H1 (cell line): ENCODE measurements around the gene IFI27L1. TPM values are rescaled to one million over a fixed set of nuclear protein-coding genes. Genes with fewer than 3 reads are reported as not detected.

ENCODE experiments used
- HDAC2 ChIP-seq, 2 experiments: fragments of 300-600 bp in 1 of 2; sonication (generic) in 1 of 2; IDR thresholded peaks; 2 replicates each; pipeline ENCODE4 v1.6.1; 2011 to 2012; ENCODE audit warnings: low read depth in 2 of 2, low read length in 2 of 2, mild to moderate bottlenecking in 2 of 2, moderate library complexity in 2 of 2, borderline replicate concordance in 1 of 2, inconsistent platforms in 1 of 2
- SIRT6 ChIP-seq: IDR thresholded peaks from one replicate; pipeline ENCODE4 v1.7.1; 2012; ENCODE audit warnings: low read length, inconsistent platforms
- TEAD4 ChIP-seq: IDR thresholded peaks from 2 replicates; pipeline ENCODE4 v1.6.1; 2012; ENCODE audit warnings: low read depth, low read length, inconsistent platforms, mixed read lengths
- polyA plus RNA-seq, 7 experiments: library from polyadenylated mRNA; depleted of rRNA in 3 of 7; stranded (reverse) in 5 of 7; unstranded in 2 of 7; fragments of >200 nt in 5 of 7; fragments of 200-250 nt in 2 of 7; gene quantifications; 1 replicate in 5 of 7; 2 replicates in 1 of 7; 4 replicates in 1 of 7; pipeline versions ENCODE4 v1.2.1 to v1.2.3, GENCODE V29; 2011 to 2013; ENCODE audit warnings: missing spikeins in 2 of 7, mixed read lengths in 2 of 7
- total RNA-seq: library from RNA; stranded (reverse); fragmentation: NEBNext Ultra II Directional; extraction: Animal tissue kit (Norgen Biotek cat#: 25700); gene quantifications from 2 replicates; pipeline ENCODE4 v1.2.1, GENCODE V29; 2021

Gene IFI27L1
- total and polyA plus RNA-seq, 2 of the 8 experiments (the other 6 are each of a cell fraction or from before 2014, with no cell fraction given): 21.2 to 30.5 TPM

DNA sequence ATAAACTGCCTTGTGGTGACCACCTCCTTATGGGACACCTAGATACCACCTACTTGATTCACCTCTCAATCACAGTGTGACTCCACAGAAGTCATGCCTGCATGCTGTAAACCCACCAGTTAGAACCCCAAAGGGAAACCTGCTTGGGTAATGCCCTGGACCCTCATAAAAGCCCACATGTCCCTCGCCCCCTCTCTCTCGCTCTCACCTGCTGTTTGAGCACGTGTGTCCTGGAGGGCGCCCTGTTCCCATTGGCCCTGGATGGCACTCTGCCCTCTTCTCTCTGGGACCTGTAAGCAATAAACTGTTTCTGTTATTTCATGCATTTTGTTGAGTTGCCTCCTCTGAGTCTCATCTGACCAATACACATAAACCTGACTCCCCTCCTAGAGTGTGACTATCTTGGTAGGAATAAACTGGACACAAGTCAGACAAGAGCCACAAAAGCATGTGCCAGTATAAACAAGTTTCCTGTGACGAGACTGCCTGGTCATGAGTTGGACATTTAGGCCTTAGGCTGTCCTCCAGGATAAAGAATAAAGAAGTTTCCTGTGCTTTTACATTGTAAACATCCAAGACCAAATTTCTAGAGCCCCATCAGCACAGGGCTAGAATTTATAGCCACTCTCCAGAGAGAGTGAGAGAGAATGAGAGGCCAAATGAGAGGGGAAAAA is 39.7 kb downstream of the IFI27L1 start (continued):
- no peak for TF ChIP-seq SIRT6
- TF ChIP-seq TEAD4: no peak
- TF ChIP-seq HDAC2 (IDR thresholded peaks at IDR 0.05; ENCODE audit: borderline replicate concordance in 1 of 2, low read depth in 2 of 2, low read length in 2 of 2): no peak
